Stimulated activated effector memory CD8-positive, alpha-beta T cell treated with anti-CD3 and anti-CD28 coated beads, Interleukin-12 subunit alpha, Interleukin-12 subunit beta, amount 100 ng/mL, for 72 hours (primary cell): Measurements from ENCODE around the gene PIP5KL1.

ENCODE experiments used
- ATAC-seq: fragments of 150-1000 bp; cut with Tn5 transposase; 2 replicates; pipeline ENCODE4 v1.10.0; 2021
- DNase-seq, 2 donors: peaks; one replicate each; pipeline ENCODE4 v3.0.0; 2021 to 2022; ENCODE audit warnings: low spot score in 2 of 2
- H3K27ac Mint-ChIP-seq: one replicate; pipeline ENCODE4 v1.8.0; 2022; ENCODE audit warnings: mild to moderate bottlenecking, mixed read lengths
- H3K36me3 Mint-ChIP-seq: one replicate; pipeline ENCODE4 v1.8.0; 2022; ENCODE audit warnings: mild to moderate bottlenecking, mixed read lengths
- H3K4me1 Mint-ChIP-seq: one replicate; pipeline ENCODE4 v1.8.0; 2022; ENCODE audit warnings: mixed read lengths
- H3K4me3 Mint-ChIP-seq: one replicate; pipeline ENCODE4 v1.8.0; 2022; ENCODE audit warnings: mild to moderate bottlenecking, mixed read lengths
- H3K9me3 Mint-ChIP-seq: one replicate; pipeline ENCODE4 v1.8.0; 2022; ENCODE audit warnings: mixed read lengths

PIP5KL1 gene

DNA sequence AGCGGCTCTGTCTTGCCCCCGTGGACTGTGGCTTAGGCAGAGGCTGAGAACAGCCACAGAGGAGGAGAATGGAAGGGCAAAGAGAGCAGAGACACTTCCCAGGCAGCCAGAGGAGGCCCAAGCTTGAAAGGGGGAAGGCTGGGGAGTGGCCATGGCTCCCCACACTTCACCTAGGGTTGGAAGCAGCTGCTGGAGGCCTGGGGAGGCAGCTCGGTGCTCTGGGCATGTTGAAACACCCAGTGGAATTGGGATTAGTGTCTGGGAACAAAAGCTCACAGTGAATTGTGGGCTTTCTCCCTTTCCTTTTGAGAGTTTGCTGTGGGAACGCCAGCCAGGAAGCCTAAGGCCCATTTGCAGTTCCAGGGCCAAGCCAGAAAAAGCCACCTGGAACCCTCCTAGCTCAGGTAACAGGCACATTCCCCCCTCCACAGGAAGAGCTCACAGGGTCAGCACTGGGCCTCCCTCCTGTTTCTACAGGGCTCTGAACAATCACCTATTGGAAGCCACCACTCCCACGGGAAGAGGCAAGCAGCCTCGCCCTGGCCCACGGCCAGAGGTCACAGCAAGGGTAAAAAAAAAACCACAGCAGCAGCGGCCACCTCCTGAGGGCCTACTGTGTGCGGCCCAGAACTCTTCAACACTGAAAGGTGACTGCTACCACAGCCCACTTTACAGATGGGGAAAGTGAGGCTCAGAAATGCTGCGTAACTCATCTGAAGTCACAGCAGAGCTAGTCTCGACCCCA lies 30.0 kb upstream of the PIP5KL1 start:
- Mint-ChIP-seq H3K4me1 (peaks cover 80% of the 10 kb centered on the region), H3K4me3 (peak overlapping the region; percentile 6), H3K9me3 (no peaks in the 10 kb centered on the region), H3K36me3 (peaks cover 6% of the 10 kb centered on the region), H3K27ac (peak overlapping the region; percentile 82)
- DNase-seq: no peak
- no peak for ATAC-seq

DNA sequence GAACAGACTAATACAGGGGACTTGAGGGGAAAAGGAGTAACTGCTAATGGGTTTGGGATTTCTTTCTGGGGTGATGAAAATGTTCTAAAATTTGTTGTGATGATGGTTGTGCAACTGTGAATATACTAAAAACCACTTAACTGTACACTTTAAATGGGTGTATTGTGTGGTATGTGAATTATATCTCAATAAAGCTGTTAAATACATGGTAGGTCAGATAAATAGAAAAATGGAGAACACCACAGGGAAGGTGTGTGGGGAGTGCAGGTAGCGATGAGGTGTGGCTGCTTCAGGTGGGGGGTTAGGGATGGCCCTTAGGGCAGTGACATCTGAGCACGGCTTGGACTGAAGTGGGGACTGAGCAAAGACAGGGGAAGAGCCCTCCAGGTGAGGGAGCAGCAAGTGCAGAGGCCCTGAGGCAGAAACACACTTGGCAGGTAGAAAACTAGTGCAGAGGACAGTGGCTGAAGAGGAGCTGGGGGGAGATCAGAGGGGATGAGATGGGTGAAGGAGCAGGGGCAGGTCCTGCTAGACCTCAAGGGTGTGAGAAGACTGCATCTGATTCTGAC lies 29.3 kb upstream of the PIP5KL1 start:
- Mint-ChIP-seq H3K27ac (peak overlapping the region; percentile 82), H3K36me3 (peaks cover 10% of the 10 kb centered on the region), H3K4me3 (peak overlapping the region; percentile 6), H3K9me3 (no peaks in the 10 kb centered on the region), H3K4me1 (peaks cover 80% of the 10 kb centered on the region)
- DNase-seq (no peak), ATAC-seq (no peak)

DNA sequence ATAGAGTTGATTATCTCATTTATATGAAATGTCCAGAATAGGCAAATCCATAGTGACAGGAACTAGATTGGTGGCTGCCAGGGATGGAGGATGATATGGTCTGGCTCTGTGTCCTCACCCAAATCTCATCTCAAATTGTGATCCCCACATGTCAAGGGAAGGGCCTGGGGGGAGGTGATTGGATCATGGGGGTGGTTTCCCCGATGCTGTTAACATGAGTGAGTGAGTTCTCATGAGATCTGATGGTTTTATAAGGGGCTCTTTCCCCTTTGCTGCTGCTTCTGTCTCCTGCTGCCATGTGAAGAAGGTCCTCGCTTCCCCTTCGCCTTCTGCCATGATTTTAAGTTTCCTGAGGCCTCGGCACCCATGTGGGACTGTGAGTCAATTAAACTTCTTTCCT lies 28.8 kb upstream of the PIP5KL1 start:
- H3K9me3 Mint-ChIP-seq: no peaks in the 10 kb centered on the region
- peak overlapping the region; percentile 82 for H3K27ac Mint-ChIP-seq
- peaks cover 10% of the 10 kb centered on the region for H3K36me3 Mint-ChIP-seq
- ATAC-seq (no peak), DNase-seq (no peak)
- no peak overlapping the region for H3K4me3 Mint-ChIP-seq
- peaks cover 82% of the 10 kb centered on the region for H3K4me1 Mint-ChIP-seq

DNA sequence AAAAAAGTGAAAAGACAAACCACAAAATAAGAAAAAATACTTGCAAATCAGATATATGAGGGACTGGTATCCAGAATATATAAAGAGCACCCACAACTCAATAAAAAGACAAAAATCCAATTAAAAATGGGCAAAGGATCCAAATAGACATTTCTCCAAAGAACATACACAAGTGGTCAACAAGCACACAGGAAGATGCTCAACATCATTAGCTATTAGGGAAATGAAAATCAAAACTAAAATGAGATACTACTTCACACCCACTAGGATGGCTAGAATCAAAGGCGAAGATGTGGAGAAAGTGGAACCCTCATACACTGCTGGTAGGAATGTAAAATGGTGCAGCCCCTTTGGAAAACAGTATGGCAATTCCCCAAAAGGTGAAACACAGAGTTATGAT lies 28.2 kb upstream of the PIP5KL1 start:
- Mint-ChIP-seq H3K9me3 (no peaks in the 10 kb centered on the region), H3K36me3 (peaks cover 8% of the 10 kb centered on the region), H3K4me3 (no peak overlapping the region), H3K4me1 (peaks cover 83% of the 10 kb centered on the region), H3K27ac (no peak overlapping the region)
- DNase-seq: no peak
- ATAC-seq: no peak

DNA sequence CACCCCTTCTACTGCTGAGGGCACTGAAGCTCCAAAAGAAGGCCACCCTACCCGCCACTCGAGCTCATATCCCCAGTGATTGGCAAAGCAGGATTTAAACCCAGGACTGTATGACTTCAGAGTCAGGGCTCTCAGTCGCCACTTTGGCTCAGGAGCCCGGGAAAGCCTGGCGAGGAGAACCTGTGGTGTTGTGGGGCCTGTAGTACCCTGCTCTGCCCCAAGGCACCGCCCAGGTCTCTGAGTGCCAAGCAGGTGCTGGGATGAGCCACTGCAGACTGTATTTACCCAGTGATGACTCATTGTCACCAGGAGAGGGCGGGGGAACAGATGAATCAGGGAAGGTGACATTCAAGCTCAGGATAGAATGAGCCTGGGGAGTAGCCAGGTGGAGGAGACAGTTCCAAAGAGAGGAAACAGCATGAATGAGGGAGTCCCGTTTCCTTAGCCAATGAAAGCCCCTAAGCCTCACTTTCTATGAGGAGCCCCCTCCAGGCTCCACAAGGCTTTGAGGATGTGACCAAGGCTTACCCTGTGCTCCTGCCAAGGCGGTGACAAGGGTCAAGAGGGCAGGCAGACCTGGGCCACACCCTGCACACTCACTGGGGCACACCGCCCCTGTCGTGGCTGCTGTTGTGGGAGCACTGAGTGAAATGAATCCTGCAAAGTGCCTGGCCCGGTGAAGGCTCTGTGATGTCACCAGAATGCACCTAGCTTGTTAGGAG lies 24.9 kb upstream of the PIP5KL1 start:
- Mint-ChIP-seq H3K36me3 (peaks cover 5% of the 10 kb centered on the region), H3K4me1 (peaks cover 73% of the 10 kb centered on the region), H3K4me3 (peak overlapping the region; percentile 50), H3K9me3 (no peaks in the 10 kb centered on the region), H3K27ac (peak overlapping the region; percentile 87)
- DNase-seq: peak; percentile 47 to 78
- ATAC-seq: peak; percentile 96

DNA sequence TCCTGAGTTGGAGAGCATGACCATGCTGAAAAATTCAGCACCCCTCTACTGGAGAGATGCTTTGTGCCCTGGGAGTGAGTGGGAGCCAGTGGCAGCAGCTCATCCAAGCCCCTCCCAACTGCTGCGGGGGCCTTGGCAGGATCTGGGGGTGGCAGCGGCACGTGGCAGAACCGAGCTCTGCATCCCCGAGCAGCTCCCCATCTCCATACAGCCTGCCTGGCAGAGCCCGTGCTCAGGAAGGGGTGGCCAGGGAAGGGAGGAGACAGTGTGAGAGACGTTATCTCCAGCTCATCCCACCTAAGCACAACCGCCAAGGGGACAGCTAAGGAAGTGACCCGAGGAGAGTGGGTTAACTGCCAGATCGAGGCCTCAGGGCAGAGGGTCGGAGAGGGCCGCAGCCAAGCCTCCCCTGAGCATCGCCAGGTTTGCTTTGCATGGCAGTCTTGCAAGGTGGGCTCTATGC lies 24.3 kb upstream of the PIP5KL1 start:
- Mint-ChIP-seq H3K4me3 (peak overlapping the region; percentile 50), H3K27ac (peak overlapping the region; percentile 87), H3K9me3 (no peaks in the 10 kb centered on the region), H3K36me3 (peaks cover 5% of the 10 kb centered on the region), H3K4me1 (peaks cover 73% of the 10 kb centered on the region)
- no peak for ATAC-seq
- DNase-seq: no peak

DNA sequence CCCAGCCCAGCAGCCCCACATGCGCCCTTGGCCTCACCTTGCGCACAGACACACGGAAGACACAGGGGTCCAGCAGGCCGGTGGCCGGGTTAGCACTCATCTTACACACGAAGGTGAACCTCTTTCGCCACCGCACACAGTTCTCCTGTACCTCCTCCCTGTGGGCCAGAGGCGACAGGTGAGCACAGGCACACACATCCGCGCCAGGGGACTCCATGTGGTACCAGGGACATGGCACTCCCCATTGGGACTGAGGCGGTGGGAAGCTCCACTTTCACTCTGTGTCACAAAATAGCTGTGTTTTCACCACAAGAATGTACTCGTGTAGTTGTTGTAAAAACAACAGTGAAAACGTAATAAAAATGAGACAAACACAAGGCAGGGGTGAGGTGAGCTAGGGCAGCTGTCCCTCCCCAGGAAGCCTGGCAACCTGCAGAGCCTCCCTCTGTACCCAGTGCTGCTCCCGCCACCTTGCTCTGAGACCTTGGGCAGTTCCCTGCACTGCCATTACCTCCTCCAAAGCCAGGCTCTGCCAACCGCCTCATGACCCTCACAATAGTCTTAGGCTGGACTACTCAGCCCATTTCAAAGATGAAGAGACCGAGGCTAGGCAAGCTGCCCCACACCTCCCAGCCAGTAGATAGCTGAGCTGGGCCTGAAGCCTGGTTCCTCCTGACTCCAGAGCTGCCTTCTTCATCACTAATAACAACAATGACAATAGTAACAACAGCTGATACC lies 23.4 kb upstream of the PIP5KL1 start:
- H3K4me1 Mint-ChIP-seq: peaks cover 68% of the 10 kb centered on the region
- peaks cover 5% of the 10 kb centered on the region for H3K36me3 Mint-ChIP-seq
- H3K4me3 Mint-ChIP-seq: no peak overlapping the region
- DNase-seq (no peak), ATAC-seq (no peak)
- H3K9me3 Mint-ChIP-seq: no peaks in the 10 kb centered on the region
- H3K27ac Mint-ChIP-seq: peak overlapping the region; percentile 87

DNA sequence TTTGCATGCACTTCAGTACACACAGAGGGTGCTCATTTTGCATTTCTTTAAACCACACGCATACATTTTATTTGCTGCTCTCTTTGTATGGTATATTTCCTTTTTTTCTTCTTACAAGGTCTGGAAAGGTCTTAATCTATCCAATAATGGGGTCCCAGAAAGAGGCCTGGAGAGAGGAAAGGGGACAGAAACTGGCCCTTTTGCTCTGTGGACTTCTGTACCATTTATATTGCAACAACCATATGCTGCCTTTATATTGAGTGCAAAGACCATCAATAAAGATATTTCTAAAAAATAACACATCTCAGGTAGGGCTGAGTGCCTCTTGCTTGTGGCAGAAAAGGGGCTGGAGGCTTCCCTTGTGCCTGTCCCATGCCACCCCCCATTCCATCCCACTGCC lies 22.6 kb upstream of the PIP5KL1 start:
- Mint-ChIP-seq H3K9me3 (no peaks in the 10 kb centered on the region), H3K27ac (no peak overlapping the region), H3K4me3 (no peak overlapping the region), H3K36me3 (peaks cover 5% of the 10 kb centered on the region), H3K4me1 (peaks cover 68% of the 10 kb centered on the region)
- DNase-seq (no peak), ATAC-seq (no peak)

DNA sequence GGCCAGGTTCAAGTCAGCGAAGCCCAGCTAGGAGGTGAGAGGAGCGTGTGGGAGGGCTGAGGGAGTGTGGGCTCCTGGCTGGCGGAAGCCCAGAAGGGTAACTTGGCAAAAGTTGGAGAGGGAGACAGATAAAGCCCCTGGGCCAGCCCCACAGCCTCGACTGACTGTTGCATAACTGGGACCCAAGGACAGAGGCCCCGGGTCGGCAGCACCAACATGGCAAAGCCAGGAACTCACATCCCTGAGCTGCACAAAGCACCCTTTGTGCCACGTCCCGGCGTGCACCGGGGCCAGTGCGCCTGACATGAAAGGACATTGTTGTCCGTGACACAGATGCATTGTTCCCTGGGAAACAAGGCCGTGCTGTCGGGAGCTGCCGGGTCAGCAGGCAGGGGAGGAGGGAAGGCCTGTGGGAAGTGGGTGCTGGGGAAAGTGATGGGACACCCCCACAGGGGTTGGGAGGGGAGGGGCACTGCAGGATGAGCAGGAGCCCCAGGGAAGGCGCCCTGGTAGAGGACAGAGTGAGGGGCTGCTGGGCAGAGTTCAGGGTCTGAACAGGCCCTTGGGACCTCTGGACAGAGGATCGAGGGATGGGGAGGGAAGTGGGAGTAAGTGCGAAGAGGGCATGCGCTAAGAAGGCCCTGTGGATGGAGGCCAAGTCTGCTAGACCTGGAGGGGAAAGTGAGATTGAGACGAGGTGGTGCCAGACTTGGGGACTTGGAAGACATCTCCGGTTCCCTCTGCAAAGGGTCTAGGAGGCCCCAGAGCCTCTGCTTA lies 20.1 kb upstream of the PIP5KL1 start:
- ATAC-seq (no peak), DNase-seq (no peak)
- Mint-ChIP-seq H3K36me3 (peaks cover 5% of the 10 kb centered on the region), H3K9me3 (no peaks in the 10 kb centered on the region), H3K4me3 (no peak overlapping the region), H3K4me1 (peaks cover 57% of the 10 kb centered on the region), H3K27ac (peak overlapping the region; percentile 77)

DNA sequence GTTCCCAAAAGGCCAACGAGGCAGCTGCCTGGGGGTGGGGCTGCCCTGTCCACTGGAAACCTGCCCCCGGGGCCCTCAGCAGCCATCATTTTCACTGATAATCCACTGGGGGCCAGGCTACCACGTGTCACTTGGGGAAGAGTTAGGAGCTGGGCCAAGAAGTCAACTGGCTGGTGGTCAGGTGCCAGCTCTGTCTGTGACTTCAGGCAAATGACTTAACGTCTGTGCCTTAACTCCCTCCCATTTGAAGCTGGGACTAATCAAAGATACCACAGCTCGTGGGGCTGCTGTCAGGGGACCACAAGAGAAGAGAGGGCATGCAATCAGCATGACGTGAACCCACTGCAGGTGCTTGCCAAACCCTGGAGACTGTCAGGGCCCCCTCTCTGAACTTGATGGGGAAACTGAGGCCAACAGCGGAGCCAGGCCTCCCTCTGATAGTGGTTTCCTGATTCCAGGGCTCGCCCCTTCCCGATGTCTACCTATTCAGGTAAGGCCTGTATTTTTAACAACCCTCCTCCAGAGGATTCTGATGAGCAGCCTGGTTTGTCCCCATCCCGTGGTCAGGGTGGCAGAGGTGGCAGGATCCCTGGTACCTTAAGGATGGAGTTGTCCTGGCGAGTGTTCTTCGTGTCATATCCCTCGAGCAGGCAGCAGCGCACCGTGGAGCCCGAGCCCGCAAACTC lies 19.4 kb upstream of the PIP5KL1 start:
- Mint-ChIP-seq H3K9me3 (no peaks in the 10 kb centered on the region), H3K36me3 (no peaks in the 10 kb centered on the region), H3K4me3 (no peak overlapping the region), H3K27ac (peak overlapping the region; percentile 77), H3K4me1 (peaks cover 50% of the 10 kb centered on the region)
- ATAC-seq: no peak
- DNase-seq: no peak

DNA sequence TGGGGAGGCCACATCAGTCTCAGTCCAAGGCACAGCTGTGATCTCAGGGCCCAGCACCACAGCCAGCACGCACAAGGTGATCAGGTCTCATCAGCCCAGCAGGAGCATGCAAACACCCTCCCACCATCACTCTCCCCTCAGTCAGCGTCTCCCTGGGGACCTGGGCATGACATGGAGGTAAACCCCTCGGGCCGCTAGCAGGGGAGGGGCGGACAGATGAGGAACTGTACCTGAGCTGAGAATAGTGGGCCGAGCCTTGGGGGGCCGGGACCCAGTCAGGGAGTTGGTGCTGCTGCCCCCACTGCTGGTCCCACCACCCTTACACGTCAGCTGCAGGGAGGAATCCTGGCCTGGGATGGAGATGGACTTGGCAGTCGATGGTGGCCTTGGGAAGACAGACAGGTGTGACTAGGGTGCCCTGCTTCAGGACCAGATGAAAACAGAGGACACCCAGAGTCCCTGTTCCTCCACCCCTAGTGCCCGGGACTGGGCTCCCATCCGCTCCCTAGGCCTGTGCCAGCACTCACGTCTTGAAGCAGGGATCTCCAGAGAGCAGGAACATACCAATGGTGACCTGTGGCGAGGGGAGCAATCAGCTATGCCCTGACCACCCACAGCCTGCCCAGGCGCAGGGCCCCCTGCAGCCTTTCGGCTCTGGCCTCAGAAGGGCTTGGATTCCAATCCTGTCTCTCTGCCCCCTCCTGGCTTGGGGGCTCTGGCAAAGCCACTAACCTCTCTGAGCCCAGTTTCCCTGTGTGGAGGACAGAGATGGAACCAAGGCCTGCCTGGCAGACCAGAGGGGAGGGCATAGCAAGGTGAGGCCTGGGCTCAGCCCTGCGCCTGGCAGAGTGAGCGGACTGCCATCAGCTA lies 17.5 kb upstream of the PIP5KL1 start:
- H3K9me3 Mint-ChIP-seq: no peaks in the 10 kb centered on the region
- no peak for ATAC-seq
- DNase-seq: no peak
- peaks cover 42% of the 10 kb centered on the region for H3K4me1 Mint-ChIP-seq
- H3K27ac Mint-ChIP-seq: peak overlapping the region; percentile 64
- no peak overlapping the region for H3K4me3 Mint-ChIP-seq
- peaks cover 10% of the 10 kb centered on the region for H3K36me3 Mint-ChIP-seq

DNA sequence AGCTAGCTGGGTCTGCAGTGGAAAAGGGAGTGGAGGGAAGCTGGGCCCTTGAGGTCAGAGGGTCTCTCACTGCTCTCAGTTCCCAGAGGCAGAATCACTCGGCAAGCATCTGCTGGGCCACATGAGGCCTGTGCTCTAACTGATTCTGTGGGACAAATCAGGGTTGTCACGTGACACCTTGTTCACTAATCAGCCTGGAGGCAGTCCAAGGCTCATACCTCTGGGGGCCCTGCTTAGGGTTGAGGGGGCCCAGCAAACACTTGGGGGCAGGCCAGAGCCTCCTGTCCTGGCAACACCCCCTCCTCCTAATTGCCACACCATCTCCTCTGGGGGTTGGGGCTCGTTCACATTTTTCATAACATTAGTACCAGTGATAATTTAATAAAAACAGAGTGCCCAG lies 16.2 kb upstream of the PIP5KL1 start:
- Mint-ChIP-seq H3K4me1 (peaks cover 47% of the 10 kb centered on the region), H3K27ac (no peak overlapping the region), H3K9me3 (no peaks in the 10 kb centered on the region), H3K4me3 (no peak overlapping the region), H3K36me3 (peaks cover 21% of the 10 kb centered on the region)
- ATAC-seq (no peak), DNase-seq (no peak)

DNA sequence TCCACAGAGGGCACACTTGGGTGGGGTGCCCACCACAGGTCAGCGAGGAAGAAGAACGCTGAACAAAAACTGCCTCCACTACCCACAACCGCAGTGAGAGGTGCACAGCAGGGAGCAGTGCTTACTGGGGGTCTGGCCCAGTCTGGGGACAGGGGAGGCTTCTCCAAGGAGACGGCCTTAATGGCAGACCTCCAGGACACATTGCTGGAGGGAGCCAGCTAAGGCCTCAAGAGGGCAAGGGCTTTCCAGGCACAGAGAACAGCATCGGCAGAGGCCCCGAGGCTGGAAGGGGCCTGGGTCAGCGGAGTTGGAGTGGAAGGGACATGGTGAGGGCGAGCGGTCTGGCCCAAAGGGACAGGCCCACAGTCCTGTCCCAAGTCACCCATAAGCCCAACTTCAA lies 15.4 kb upstream of the PIP5KL1 start:
- Mint-ChIP-seq H3K4me1 (peaks cover 44% of the 10 kb centered on the region), H3K36me3 (peaks cover 21% of the 10 kb centered on the region), H3K27ac (no peak overlapping the region), H3K4me3 (no peak overlapping the region), H3K9me3 (no peaks in the 10 kb centered on the region)
- DNase-seq: no peak
- ATAC-seq: no peak
